H9 (cell line): ENCODE measurements around the gene TPGS2. TPM values are rescaled to one million over a fixed set of nuclear protein-coding genes. Genes with fewer than 3 reads are reported as not detected.

Experiments
- DNase-seq: peaks from one replicate; pipeline ENCODE4 v3.0.0-alpha.2; 2017
- H2AFZ ChIP-seq: one replicate; pipeline ENCODE4 v1.6.1; 2013; ENCODE audit warnings: mild to moderate bottlenecking, low read length, control low read depth, moderate library complexity
- H2AK5ac ChIP-seq: 2 replicates; pipeline ENCODE4 v1.6.1; 2013; ENCODE audit warnings: low read length, control low read depth, mixed read lengths; ENCODE audit not compliant: insufficient read length
- H2BK120ac ChIP-seq: one replicate; pipeline ENCODE4 v1.6.1; 2013; ENCODE audit warnings: low read depth, mild to moderate bottlenecking, low read length, control low read depth, inconsistent platforms; ENCODE audit not compliant: poor library complexity, severe bottlenecking
- H2BK12ac ChIP-seq: 2 replicates; pipeline ENCODE4 v1.6.1; 2013; ENCODE audit warnings: low read length, control low read depth, mixed read lengths, low read depth; ENCODE audit not compliant: insufficient read length
- H2BK15ac ChIP-seq: 2 replicates; pipeline ENCODE4 v1.6.1; 2013; ENCODE audit warnings: low read depth, low read length, control low read depth
- H2BK20ac ChIP-seq: one replicate; pipeline ENCODE4 v1.6.1; 2013; ENCODE audit warnings: low read depth, mild to moderate bottlenecking, low read length, control low read depth, inconsistent platforms; ENCODE audit not compliant: poor library complexity, severe bottlenecking
- H2BK5ac ChIP-seq: 2 replicates; pipeline ENCODE4 v1.6.1; 2013; ENCODE audit warnings: low read length, control low read depth, mixed read lengths; ENCODE audit not compliant: insufficient read length
- H3K14ac ChIP-seq: 2 replicates; pipeline ENCODE4 v1.6.1; 2013; ENCODE audit warnings: low read length, control low read depth; ENCODE audit not compliant: insufficient read depth
- H3K18ac ChIP-seq: 2 replicates; pipeline ENCODE4 v1.6.1; 2013; ENCODE audit warnings: low read depth, mild to moderate bottlenecking, mixed read lengths, low read length, control low read depth; ENCODE audit not compliant: insufficient read length
- H3K23ac ChIP-seq: 2 replicates; pipeline ENCODE4 v1.6.1; 2013; ENCODE audit warnings: low read length, control low read depth, mixed read lengths, low read depth; ENCODE audit not compliant: insufficient read length
- H3K23me2 ChIP-seq: 2 replicates; pipeline ENCODE4 v1.6.1; 2013; ENCODE audit warnings: low read depth, mild to moderate bottlenecking, mixed read lengths, low read length, control low read depth; ENCODE audit not compliant: insufficient read length, poor library complexity, severe bottlenecking
- H3K27ac ChIP-seq: 2 replicates; pipeline ENCODE4 v1.5.1; 2013; ENCODE audit warnings: low read length, control low read depth, mixed read lengths, low read depth; ENCODE audit not compliant: insufficient read length
- H3K27me3 ChIP-seq: 2 replicates; pipeline ENCODE4 v1.6.1; 2013; ENCODE audit warnings: low read length, control low read depth, inconsistent platforms; ENCODE audit not compliant: insufficient read depth
- H3K4ac ChIP-seq: 2 replicates; pipeline ENCODE4 v1.6.1; 2013; ENCODE audit warnings: low read depth, mild to moderate bottlenecking, control low read depth, inconsistent platforms, low read length, moderate library complexity
- H3K4me1 ChIP-seq: 2 replicates; pipeline ENCODE4 v1.6.1; 2013; ENCODE audit warnings: low read length, control low read depth, inconsistent platforms; ENCODE audit not compliant: insufficient read depth
- H3K4me2 ChIP-seq: 2 replicates; pipeline ENCODE4 v1.6.1; 2013; ENCODE audit warnings: low read length, control low read depth, mixed read lengths; ENCODE audit not compliant: insufficient read length, insufficient read depth
- H3K56ac ChIP-seq: 2 replicates; pipeline ENCODE4 v1.6.1; 2013; ENCODE audit warnings: low read depth, mild to moderate bottlenecking, mixed read lengths, low read length, control low read depth; ENCODE audit not compliant: insufficient read length
- H3K79me1 ChIP-seq: 2 replicates; pipeline ENCODE4 v1.6.1; 2013; ENCODE audit warnings: low read depth, mild to moderate bottlenecking, moderate library complexity, low read length, control low read depth, inconsistent platforms; ENCODE audit not compliant: insufficient read depth, poor library complexity, severe bottlenecking
- H3K79me2 ChIP-seq: 2 replicates; pipeline ENCODE4 v1.6.1; 2013; ENCODE audit warnings: low read length, control low read depth, inconsistent platforms; ENCODE audit not compliant: insufficient read depth
- H3K9ac ChIP-seq: 2 replicates; pipeline ENCODE4 v1.6.1; 2013; ENCODE audit warnings: low read length, control low read depth, mixed read lengths; ENCODE audit not compliant: insufficient read length; ENCODE audit errors: extremely low read depth
- H3K9me3 ChIP-seq: one replicate; pipeline ENCODE4 v1.6.1; 2013; ENCODE audit warnings: low read depth, low read length, inconsistent platforms; ENCODE audit not compliant: control insufficient read depth
- H3T11ph ChIP-seq: one replicate; pipeline ENCODE4 v1.6.1; 2013; ENCODE audit warnings: mild to moderate bottlenecking, low read length, control low read depth, inconsistent platforms
- H4K20me1 ChIP-seq: one replicate; pipeline ENCODE4 v1.6.1; 2013; ENCODE audit not compliant: control insufficient read depth, insufficient read length, insufficient read depth
- H4K5ac ChIP-seq: 2 replicates; pipeline ENCODE4 v1.6.1; 2013; ENCODE audit warnings: low read depth, mild to moderate bottlenecking, mixed read lengths, low read length, control low read depth; ENCODE audit not compliant: insufficient read length
- H4K8ac ChIP-seq: replicated peaks from 2 replicates; pipeline ENCODE4 v1.6.1; 2013; ENCODE audit warnings: low read length, control low read depth, mixed read lengths, low read depth; ENCODE audit not compliant: insufficient read length
- H4K91ac ChIP-seq: 2 replicates; pipeline ENCODE4 v1.6.1; 2013; ENCODE audit warnings: low read depth, mild to moderate bottlenecking, moderate library complexity, mixed read lengths, low read length, control low read depth; ENCODE audit not compliant: insufficient read length
- H3K27ac Mint-ChIP-seq, 3 experiments: 2 replicates in 2 of 3; 3 replicates in 1 of 3; pipeline ENCODE4 v1.8.0; 2020 to 2021; ENCODE audit warnings: mixed read lengths in 3 of 3, mild to moderate bottlenecking in 1 of 3, moderate library complexity in 1 of 3
- H3K27me3 Mint-ChIP-seq: 2 replicates; pipeline ENCODE4 v1.8.0; 2021; ENCODE audit warnings: low read depth, mild to moderate bottlenecking, moderate library complexity, mixed read lengths
- H3K36me3 Mint-ChIP-seq, 3 experiments: 2 replicates in 2 of 3; 3 replicates in 1 of 3; pipeline ENCODE4 v1.8.0; 2020 to 2021; ENCODE audit warnings: low read depth in 3 of 3, mixed read lengths in 3 of 3; ENCODE audit not compliant: insufficient read depth in 1 of 3
- H3K4me1 Mint-ChIP-seq, 2 experiments: 2 replicates each; pipeline ENCODE4 v1.8.0; 2020; ENCODE audit warnings: mixed read lengths in 2 of 2
- H3K4me3 Mint-ChIP-seq, 2 experiments: 2 replicates in 1 of 2; 3 replicates in 1 of 2; pipeline ENCODE4 v1.8.0; 2020 to 2021; ENCODE audit warnings: mild to moderate bottlenecking in 2 of 2, mixed read lengths in 2 of 2, moderate library complexity in 1 of 2
- H3K9me3 Mint-ChIP-seq, 2 experiments: 2 replicates in 1 of 2; 3 replicates in 1 of 2; pipeline ENCODE4 v1.8.0; 2020; ENCODE audit warnings: mild to moderate bottlenecking in 2 of 2, mixed read lengths in 2 of 2, moderate library complexity in 1 of 2
- CTCF ChIP-seq: fragments of 200-600 bp; sonication (generic); conservative IDR thresholded peaks from 3 replicates; pipeline ENCODE4 v1.8.0; 2021; ENCODE audit warnings: antibody characterized with exemption, mild to moderate bottlenecking
- WGBS: extraction: QIAGEN DNeasy Blood & Tissue Kit; methylation state at CpG from one replicate; pipeline ENCODE4 v1.1.7; 2013; ENCODE audit warnings: missing lambda C conversion rate, low lambda C conversion rate, mixed read lengths; ENCODE audit not compliant: insufficient read length; ENCODE audit errors: extremely low coverage; 5-methylcytosine and 5-hydroxymethylcytosine counted together
- total RNA-seq: library from RNA; stranded (reverse); gene quantifications from 2 replicates; pipeline ENCODE4 v1.2.1, GENCODE V29; 2021

Gene TPGS2
- total RNA-seq, 1 experiment from 2014 or later, result 147 TPM

- H3K27me3 ChIP-seq, result no peaks in the 10 kb centered on the region
- H3K4me1 ChIP-seq, result no peaks in the 10 kb centered on the region
- H3K27ac ChIP-seq, result no peak overlapping the region
- no peak overlapping the region for H3K14ac ChIP-seq
- no peak for TF ChIP-seq CTCF
- no peaks in the 10 kb centered on the region for H3K9me3 ChIP-seq
- H2AFZ ChIP-seq, result no peak overlapping the region
- no peaks in the 10 kb centered on the region for H3K79me1 ChIP-seq
- no CpG with 5 or more reads among the region's 10 CpGs for WGBS
- H3K56ac ChIP-seq, result no peak overlapping the region
- H4K91ac ChIP-seq, result no peak overlapping the region
- H3K79me2 ChIP-seq, result no peaks in the 10 kb centered on the region
- H2AK5ac ChIP-seq, result no peak overlapping the region
- no peak overlapping the region for H3K27ac Mint-ChIP-seq
- no peak overlapping the region for H3T11ph ChIP-seq
- no peak overlapping the region for H2BK12ac ChIP-seq
- H3K9ac ChIP-seq, result no peak overlapping the region
- no peak overlapping the region for H3K4ac ChIP-seq
- H3K23ac ChIP-seq, result no peak overlapping the region
- no peak overlapping the region for H2BK20ac ChIP-seq
- no peak overlapping the region for H3K4me3 Mint-ChIP-seq
- no peak overlapping the region for H3K18ac ChIP-seq
- H3K23me2 ChIP-seq, result no peaks in the 10 kb centered on the region
- DNase-seq, result no peak
- no peaks in the 10 kb centered on the region for H4K20me1 ChIP-seq
- H2BK120ac ChIP-seq, result no peak overlapping the region
- H4K8ac ChIP-seq, result no peak overlapping the region
- H3K36me3 Mint-ChIP-seq, result peaks cover 0 to 8% (median 5%) of the 10 kb centered on the region in 3 experiments; a peak in 2 of 7 replicates
- H3K27me3 Mint-ChIP-seq, result no peaks in the 10 kb centered on the region
- H3K4me1 Mint-ChIP-seq, result peaks cover 7 to 14% of the 10 kb centered on the region in 2 experiments; a peak in 3 of 4 replicates
- H4K5ac ChIP-seq, result no peak overlapping the region
- H3K9me3 Mint-ChIP-seq, result no peaks in the 10 kb centered on the region
- H2BK15ac ChIP-seq, result no peak overlapping the region
- H2BK5ac ChIP-seq, result no peak overlapping the region
- no peak overlapping the region for H3K4me2 ChIP-seq
Observed at GRCh38 chr18:36758623-36759022, 70.2 kb downstream of the TPGS2 start.
